ENCODE results near the gene CCDC102A.

Gene CCDC102A

GRCh38 chr16:57564571-57565270 is 28.4 kb upstream of the CCDC102A start:
- no peaks in the 10 kb centered on the region for H3K4me1 ChIP-seq (ENCODE audit: control insufficient read depth, insufficient read depth, low read length)
- H3K36me3 ChIP-seq (ENCODE audit: control insufficient read depth in 2 of 2, insufficient read depth in 2 of 2, low read length in 2 of 2): no peaks in the 10 kb centered on the region
- peaks cover 3 to 13% of the 10 kb centered on the region in 2 donors for H3K9me3 ChIP-seq (ENCODE audit: control insufficient read depth in 2 of 2, low read length in 2 of 2)
- H3K4me3 ChIP-seq (ENCODE audit: low read length in 2 of 2): no peak overlapping the region
- no peak overlapping the region for H3K9ac ChIP-seq (ENCODE audit: low read length in 2 of 2)
- peaks cover 6 to 13% of the 10 kb centered on the region in 2 donors for H3K27me3 ChIP-seq (ENCODE audit: control insufficient read depth in 1 of 2, insufficient read depth in 2 of 2, low read length in 2 of 2)
- no peak overlapping the region for H3K27ac ChIP-seq (ENCODE audit: low read length)

- Histone ChIP-seq H3K4me1 (ENCODE audit: control insufficient read depth, insufficient read depth, low read length) (no peaks in the 10 kb centered on the region), H3K36me3 (ENCODE audit: control insufficient read depth in 2 of 2, insufficient read depth in 2 of 2, low read length in 2 of 2) (no peaks in the 10 kb centered on the region), H3K9me3 (ENCODE audit: control insufficient read depth in 2 of 2, low read length in 2 of 2) (peaks cover 3 to 13% of the 10 kb centered on the region in 2 donors), H3K4me3 (ENCODE audit: low read length in 2 of 2) (no peak overlapping the region), H3K27ac (ENCODE audit: low read length) (no peak overlapping the region), H3K9ac (ENCODE audit: low read length in 2 of 2) (no peak overlapping the region), H3K27me3 (ENCODE audit: control insufficient read depth in 1 of 2, insufficient read depth in 2 of 2, low read length in 2 of 2) (peaks cover 6 to 16% of the 10 kb centered on the region in 2 donors)
These were observed 27.4 kb upstream of the CCDC102A start for GRCh38 chr16:57563761-57564160.

- Histone ChIP-seq H3K9ac (ENCODE audit: low read length in 2 of 2) (no peak overlapping the region), H3K27me3 (ENCODE audit: control insufficient read depth in 1 of 2, insufficient read depth in 2 of 2, low read length in 2 of 2) (peaks cover 6 to 16% of the 10 kb centered on the region in 2 donors), H3K4me3 (ENCODE audit: low read length in 2 of 2) (no peak overlapping the region), H3K4me1 (ENCODE audit: control insufficient read depth, insufficient read depth, low read length) (no peaks in the 10 kb centered on the region), H3K9me3 (ENCODE audit: control insufficient read depth in 2 of 2, low read length in 2 of 2) (peaks cover 3 to 13% of the 10 kb centered on the region in 2 donors), H3K27ac (ENCODE audit: low read length) (no peak overlapping the region), H3K36me3 (ENCODE audit: control insufficient read depth in 2 of 2, insufficient read depth in 2 of 2, low read length in 2 of 2) (no peaks in the 10 kb centered on the region)
These were observed 27.0 kb upstream of the CCDC102A start for GRCh38 chr16:57563487-57563750.

- H3K27me3 ChIP-seq (ENCODE audit: control insufficient read depth in 1 of 2, insufficient read depth in 2 of 2, low read length in 2 of 2): peaks cover 6 to 16% of the 10 kb centered on the region in 2 donors
- H3K9ac ChIP-seq (ENCODE audit: low read length in 2 of 2): no peak overlapping the region
- H3K4me3 ChIP-seq (ENCODE audit: low read length in 2 of 2): no peak overlapping the region
- H3K36me3 ChIP-seq (ENCODE audit: control insufficient read depth in 2 of 2, insufficient read depth in 2 of 2, low read length in 2 of 2): no peaks in the 10 kb centered on the region
- peaks cover 3 to 13% of the 10 kb centered on the region in 2 donors for H3K9me3 ChIP-seq (ENCODE audit: control insufficient read depth in 2 of 2, low read length in 2 of 2)
- no peaks in the 10 kb centered on the region for H3K4me1 ChIP-seq (ENCODE audit: control insufficient read depth, insufficient read depth, low read length)
- no peak overlapping the region for H3K27ac ChIP-seq (ENCODE audit: low read length)
These were observed 26.5 kb upstream of the CCDC102A start for GRCh38 chr16:57562669-57563486.

- peaks cover 6 to 16% of the 10 kb centered on the region in 2 donors for H3K27me3 ChIP-seq (ENCODE audit: control insufficient read depth in 1 of 2, insufficient read depth in 2 of 2, low read length in 2 of 2)
- H3K9me3 ChIP-seq (ENCODE audit: control insufficient read depth in 2 of 2, low read length in 2 of 2): peaks cover 3 to 13% of the 10 kb centered on the region in 2 donors
- no peak overlapping the region for H3K4me3 ChIP-seq (ENCODE audit: low read length in 2 of 2)
- H3K9ac ChIP-seq (ENCODE audit: low read length in 2 of 2): no peak overlapping the region
- H3K27ac ChIP-seq (ENCODE audit: low read length): no peak overlapping the region
- H3K4me1 ChIP-seq (ENCODE audit: control insufficient read depth, insufficient read depth, low read length): no peaks in the 10 kb centered on the region
- H3K36me3 ChIP-seq (ENCODE audit: control insufficient read depth in 2 of 2, insufficient read depth in 2 of 2, low read length in 2 of 2): no peaks in the 10 kb centered on the region
These were observed 25.7 kb upstream of the CCDC102A start for GRCh38 chr16:57562066-57562465.

- H3K9me3 ChIP-seq (ENCODE audit: control insufficient read depth in 2 of 2, low read length in 2 of 2): peaks cover 3 to 13% of the 10 kb centered on the region in 2 donors
- peaks cover 6 to 16% of the 10 kb centered on the region in 2 donors for H3K27me3 ChIP-seq (ENCODE audit: control insufficient read depth in 1 of 2, insufficient read depth in 2 of 2, low read length in 2 of 2)
- H3K4me1 ChIP-seq (ENCODE audit: control insufficient read depth, insufficient read depth, low read length): no peaks in the 10 kb centered on the region
- no peak overlapping the region for H3K4me3 ChIP-seq (ENCODE audit: low read length in 2 of 2)
- no peak overlapping the region for H3K9ac ChIP-seq (ENCODE audit: low read length in 2 of 2)
- H3K36me3 ChIP-seq (ENCODE audit: control insufficient read depth in 2 of 2, insufficient read depth in 2 of 2, low read length in 2 of 2): no peaks in the 10 kb centered on the region
- no peak overlapping the region for H3K27ac ChIP-seq (ENCODE audit: low read length)
These were observed 22.9 kb upstream of the CCDC102A start for GRCh38 chr16:57559072-57559790.

GRCh38 chr16:57556941-57557541 is 20.7 kb upstream of the CCDC102A start:
- Histone ChIP-seq H3K9me3 (ENCODE audit: control insufficient read depth in 2 of 2, low read length in 2 of 2) (peaks cover 3 to 13% of the 10 kb centered on the region in 2 donors), H3K36me3 (ENCODE audit: control insufficient read depth in 2 of 2, insufficient read depth in 2 of 2, low read length in 2 of 2) (no peaks in the 10 kb centered on the region), H3K27me3 (ENCODE audit: control insufficient read depth in 1 of 2, insufficient read depth in 2 of 2, low read length in 2 of 2) (peaks cover 0 to 9% of the 10 kb centered on the region in 2 donors), H3K27ac (ENCODE audit: low read length) (no peak overlapping the region), H3K4me3 (ENCODE audit: low read length in 2 of 2) (no peak overlapping the region), H3K9ac (ENCODE audit: low read length in 2 of 2) (no peak overlapping the region), H3K4me1 (ENCODE audit: control insufficient read depth, insufficient read depth, low read length) (no peaks in the 10 kb centered on the region)

- Histone ChIP-seq H3K36me3 (ENCODE audit: control insufficient read depth in 2 of 2, insufficient read depth in 2 of 2, low read length in 2 of 2) (no peaks in the 10 kb centered on the region), H3K4me3 (ENCODE audit: low read length in 2 of 2) (no peak overlapping the region), H3K9me3 (ENCODE audit: control insufficient read depth in 2 of 2, low read length in 2 of 2) (peaks cover 3 to 5% of the 10 kb centered on the region in 2 donors), H3K4me1 (ENCODE audit: control insufficient read depth, insufficient read depth, low read length) (no peaks in the 10 kb centered on the region), H3K9ac (ENCODE audit: low read length in 2 of 2) (no peak overlapping the region), H3K27ac (ENCODE audit: low read length) (no peak overlapping the region), H3K27me3 (ENCODE audit: control insufficient read depth in 1 of 2, insufficient read depth in 2 of 2, low read length in 2 of 2) (peaks cover 0 to 6% of the 10 kb centered on the region in 2 donors)
These were observed 19.5 kb upstream of the CCDC102A start for GRCh38 chr16:57555831-57556230.

- H3K27me3 ChIP-seq (ENCODE audit: control insufficient read depth in 1 of 2, insufficient read depth in 2 of 2, low read length in 2 of 2): no peaks in the 10 kb centered on the region
- H3K36me3 ChIP-seq (ENCODE audit: control insufficient read depth in 2 of 2, insufficient read depth in 2 of 2, low read length in 2 of 2): no peaks in the 10 kb centered on the region
- no peaks in the 10 kb centered on the region for H3K4me1 ChIP-seq (ENCODE audit: control insufficient read depth, insufficient read depth, low read length)
- no peak overlapping the region for H3K4me3 ChIP-seq (ENCODE audit: low read length in 2 of 2)
- H3K9ac ChIP-seq (ENCODE audit: low read length in 2 of 2): no peak overlapping the region
- no peaks in the 10 kb centered on the region for H3K9me3 ChIP-seq (ENCODE audit: control insufficient read depth in 2 of 2, low read length in 2 of 2)
- H3K27ac ChIP-seq (ENCODE audit: low read length): no peak overlapping the region
These were observed 14.7 kb upstream of the CCDC102A start for GRCh38 chr16:57551057-57551456.

- Histone ChIP-seq H3K36me3 (ENCODE audit: control insufficient read depth in 2 of 2, insufficient read depth in 2 of 2, low read length in 2 of 2) (no peaks in the 10 kb centered on the region), H3K9ac (ENCODE audit: low read length in 2 of 2) (no peak overlapping the region), H3K27ac (ENCODE audit: low read length) (no peak overlapping the region), H3K4me1 (ENCODE audit: control insufficient read depth, insufficient read depth, low read length) (no peaks in the 10 kb centered on the region), H3K4me3 (ENCODE audit: low read length in 2 of 2) (no peak overlapping the region), H3K9me3 (ENCODE audit: control insufficient read depth in 2 of 2, low read length in 2 of 2) (no peaks in the 10 kb centered on the region), H3K27me3 (ENCODE audit: control insufficient read depth in 1 of 2, insufficient read depth in 2 of 2, low read length in 2 of 2) (no peaks in the 10 kb centered on the region)
These were observed 13.4 kb upstream of the CCDC102A start for GRCh38 chr16:57549730-57550129.

Measured in stomach smooth muscle (tissue), 2 donors.